ENCODE data around the gene JAK1. TPM values are rescaled to one million over a fixed set of nuclear protein-coding genes. Genes with fewer than 3 reads are reported as not detected.

The JAK1 gene
- total RNA-seq, 4 donors from 2014 or later, result 52.9 to 169 (median 126) TPM

DNA sequence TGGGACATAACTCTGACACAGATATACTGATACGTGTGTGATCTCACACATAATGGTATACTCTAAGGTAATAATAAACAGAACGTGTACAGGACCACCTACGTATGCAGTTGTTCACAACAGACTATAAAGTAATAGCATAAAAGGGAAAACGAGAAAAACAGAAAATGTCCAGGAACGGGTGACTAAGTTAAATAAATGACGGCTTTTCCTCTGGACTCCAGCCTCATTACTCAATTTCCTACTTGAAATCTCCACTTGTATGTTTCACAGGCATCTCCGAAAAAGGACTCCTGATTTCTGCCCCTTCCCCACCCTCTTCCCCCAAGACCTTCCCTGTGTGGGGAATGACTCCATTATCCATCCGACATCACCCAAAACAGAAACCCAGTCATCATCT is 95.1 kb downstream of the JAK1 start:
- TF ChIP-seq, protein P1, sequence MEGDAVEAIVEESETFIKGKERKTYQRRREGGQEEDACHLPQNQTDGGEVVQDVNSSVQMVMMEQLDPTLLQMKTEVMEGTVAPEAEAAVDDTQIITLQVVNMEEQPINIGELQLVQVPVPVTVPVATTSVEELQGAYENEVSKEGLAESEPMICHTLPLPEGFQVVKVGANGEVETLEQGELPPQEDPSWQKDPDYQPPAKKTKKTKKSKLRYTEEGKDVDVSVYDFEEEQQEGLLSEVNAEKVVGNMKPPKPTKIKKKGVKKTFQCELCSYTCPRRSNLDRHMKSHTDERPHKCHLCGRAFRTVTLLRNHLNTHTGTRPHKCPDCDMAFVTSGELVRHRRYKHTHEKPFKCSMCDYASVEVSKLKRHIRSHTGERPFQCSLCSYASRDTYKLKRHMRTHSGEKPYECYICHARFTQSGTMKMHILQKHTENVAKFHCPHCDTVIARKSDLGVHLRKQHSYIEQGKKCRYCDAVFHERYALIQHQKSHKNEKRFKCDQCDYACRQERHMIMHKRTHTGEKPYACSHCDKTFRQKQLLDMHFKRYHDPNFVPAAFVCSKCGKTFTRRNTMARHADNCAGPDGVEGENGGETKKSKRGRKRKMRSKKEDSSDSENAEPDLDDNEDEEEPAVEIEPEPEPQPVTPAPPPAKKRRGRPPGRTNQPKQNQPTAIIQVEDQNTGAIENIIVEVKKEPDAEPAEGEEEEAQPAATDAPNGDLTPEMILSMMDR (IDR thresholded peaks at IDR 0.05), result no peak
- TF ChIP-seq EP300 (IDR thresholded peaks at IDR 0.05; ENCODE audit: low read depth) (no peak), POLR2A (IDR thresholded peaks at IDR 0.05) (no peak), POLR2AphosphoS5 (IDR thresholded peaks at IDR 0.05) (no peak)
- Histone ChIP-seq H3K27me3 (no peaks in the 10 kb centered on the region), H3K36me3 (peaks cover 0 to 51% (median 9%) of the 10 kb centered on the region in 4 donors), H3K4me1 (no peaks in the 10 kb centered on the region), H3K9me3 (no peaks in the 10 kb centered on the region), H3K27ac (no peak overlapping the region), H3K4me3 (no peak overlapping the region)
- no peak for DNase-seq
- 91 to 95% methylated on average over 8 of the region's 8 CpGs for WGBS, 2 donors (ENCODE audit: low coverage in 1 of 2)
- intact Hi-C loops (cut with DNase I; ENCODE audit: low total_unique reads), result no loop called here
- in situ Hi-C loops (cut with MboI; ENCODE audit: low pct_ligation_motif_present in 1 of 4, low pct_unique_long_range_greater_than_20kb in 1 of 4, low sequenced_read_pairs in 3 of 4), result loop anchor here in 3 of 4 donors (25.0 kb wide), 3 partner anchors 91 to 816 kb away; partner anchors contain the start of gene JAK1 (in 1 of the 3)

DNA sequence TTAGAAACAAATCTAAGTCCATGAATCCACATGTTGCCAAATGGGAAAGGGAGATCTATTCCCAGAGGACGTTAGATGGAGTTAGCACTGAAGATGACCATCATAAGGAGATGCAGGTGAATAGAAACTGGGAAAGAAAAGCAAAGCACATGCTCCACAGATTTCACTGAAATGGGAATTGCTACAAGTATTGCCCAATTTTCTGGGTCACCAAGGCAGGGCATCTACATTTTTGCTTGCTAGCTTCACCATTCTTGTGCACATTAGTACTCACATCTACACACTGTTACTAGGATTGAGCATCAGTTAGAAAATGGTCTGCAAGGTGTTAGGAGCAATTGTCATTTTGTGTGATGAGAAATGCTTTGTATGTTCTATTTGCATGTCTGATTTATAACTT is 99.1 kb downstream of the JAK1 start:
- Histone ChIP-seq H3K27ac (no peak overlapping the region), H3K27me3 (no peaks in the 10 kb centered on the region), H3K9me3 (no peaks in the 10 kb centered on the region), H3K4me1 (peaks cover 0 to 10% (median 0%) of the 10 kb centered on the region in 4 donors), H3K4me3 (no peak overlapping the region), H3K36me3 (peaks cover 0 to 47% (median 13%) of the 10 kb centered on the region in 4 donors)
- no peak for TF ChIP-seq POLR2A (IDR thresholded peaks at IDR 0.05)
- TF ChIP-seq POLR2AphosphoS5 (IDR thresholded peaks at IDR 0.05), result no peak
- TF ChIP-seq EP300 (IDR thresholded peaks at IDR 0.05; ENCODE audit: low read depth), result no peak
- TF ChIP-seq, protein P1 (IDR thresholded peaks at IDR 0.05), result no peak
- in situ Hi-C loops (cut with MboI; ENCODE audit: low pct_ligation_motif_present in 1 of 4, low pct_unique_long_range_greater_than_20kb in 1 of 4, low sequenced_read_pairs in 3 of 4) (loop anchor here in 3 of 4 donors (10.0 to 25.0 kb wide), 4 partner anchors 95 to 820 kb away; partner anchors contain the start of gene JAK1 (in 1 of the 3)), intact Hi-C loops (cut with DNase I; ENCODE audit: low total_unique reads) (no loop called here)
- no peak for DNase-seq
- 67 to 91% methylated on average over 1 of the region's 1 CpG for WGBS, 2 donors (ENCODE audit: low coverage in 1 of 2)

DNA sequence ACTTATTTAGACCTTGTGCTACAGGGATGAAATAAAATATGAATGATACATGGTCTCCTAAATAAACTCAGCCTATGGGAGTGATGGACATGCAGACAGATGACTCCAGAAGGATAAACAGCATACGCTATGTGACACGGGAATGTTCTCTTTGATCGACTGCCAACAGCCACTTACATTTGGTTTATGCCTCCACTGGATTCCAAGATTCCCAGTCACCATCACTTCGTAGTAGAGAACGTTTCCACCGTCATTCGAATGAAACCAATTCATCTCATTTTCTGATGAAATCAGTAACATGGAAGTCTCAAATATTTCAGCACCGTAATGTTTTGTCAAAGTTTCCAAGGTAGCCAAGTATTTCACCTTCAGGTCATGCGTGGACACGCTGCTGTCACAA is 99.7 kb downstream of the JAK1 start:
- Histone ChIP-seq H3K36me3 (peaks cover 0 to 45% (median 11%) of the 10 kb centered on the region in 4 donors), H3K9me3 (no peaks in the 10 kb centered on the region), H3K4me1 (peaks cover 0 to 10% (median 0%) of the 10 kb centered on the region in 4 donors), H3K27ac (no peak overlapping the region), H3K27me3 (no peaks in the 10 kb centered on the region), H3K4me3 (no peak overlapping the region)
- intact Hi-C loops (cut with DNase I; ENCODE audit: low total_unique reads), result no loop called here
- no peak for DNase-seq
- in situ Hi-C loops (cut with MboI; ENCODE audit: low pct_ligation_motif_present in 1 of 4, low pct_unique_long_range_greater_than_20kb in 1 of 4, low sequenced_read_pairs in 3 of 4), result loop anchor here in 3 of 4 donors (10.0 to 25.0 kb wide), 4 partner anchors 96 to 821 kb away; partner anchors contain the start of gene JAK1 (in 1 of the 3)
- TF ChIP-seq, protein P1 (IDR thresholded peaks at IDR 0.05), result no peak
- TF ChIP-seq POLR2AphosphoS5 (IDR thresholded peaks at IDR 0.05) (no peak), POLR2A (IDR thresholded peaks at IDR 0.05) (no peak), EP300 (IDR thresholded peaks at IDR 0.05; ENCODE audit: low read depth) (no peak)
- 86 to 95% methylated on average over 10 of the region's 10 CpGs for WGBS, 2 donors (ENCODE audit: low coverage in 1 of 2)

DNA sequence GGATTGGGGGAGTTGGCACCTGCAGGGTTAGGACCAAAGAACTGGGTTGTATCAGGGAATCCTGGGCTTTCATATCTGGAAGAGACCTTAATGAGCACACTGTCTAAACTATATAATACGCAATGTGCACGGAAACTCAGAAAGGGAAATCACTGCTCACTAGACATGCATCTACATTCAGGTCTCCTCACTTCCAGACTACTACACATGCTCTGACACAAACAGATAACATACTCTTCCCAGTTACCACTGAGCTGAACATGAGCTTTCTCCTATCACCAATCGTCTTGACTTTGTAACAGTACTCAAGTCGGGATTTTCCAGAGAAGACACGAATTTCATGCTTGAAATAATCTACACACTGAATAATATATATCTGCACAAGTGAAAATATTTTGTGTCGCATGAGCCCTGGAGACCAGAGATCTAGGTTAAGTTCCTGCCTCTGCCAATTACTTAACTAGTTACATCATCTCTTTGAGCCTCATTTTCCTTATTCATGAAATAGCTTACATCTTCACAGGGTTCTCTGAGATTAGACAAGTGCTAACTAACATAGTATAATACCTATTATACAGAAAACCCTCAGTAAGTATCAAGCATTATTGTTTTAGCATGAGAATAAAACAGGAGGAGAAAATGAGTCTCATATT is 101.1 kb downstream of the JAK1 start:
- 89 to 93% methylated on average over 4 to 6 of the region's 6 CpGs for WGBS, 2 donors (ENCODE audit: low coverage in 1 of 2)
- intact Hi-C loops (cut with DNase I; ENCODE audit: low total_unique reads) (no loop called here), in situ Hi-C loops (cut with MboI; ENCODE audit: low pct_ligation_motif_present in 1 of 4, low pct_unique_long_range_greater_than_20kb in 1 of 4, low sequenced_read_pairs in 3 of 4) (loop anchor here in 3 of 4 donors (10.0 to 25.0 kb wide), 4 partner anchors 97 to 822 kb away; partner anchors contain the start of gene JAK1 (in 1 of the 3))
- no peak for DNase-seq
- H3K4me1 ChIP-seq, result peaks cover 0 to 10% (median 0%) of the 10 kb centered on the region in 4 donors
- H3K4me3 ChIP-seq, result no peak overlapping the region
- no peaks in the 10 kb centered on the region for H3K27me3 ChIP-seq
- peak overlapping the region; percentile 19 to 67 (median 59) for H3K27ac ChIP-seq
- peaks cover 0 to 45% (median 11%) of the 10 kb centered on the region in 4 donors for H3K36me3 ChIP-seq
- no peaks in the 10 kb centered on the region for H3K9me3 ChIP-seq
- TF ChIP-seq, protein P1 (IDR thresholded peaks at IDR 0.05), result no peak
- TF ChIP-seq POLR2A (IDR thresholded peaks at IDR 0.05), result no peak
- TF ChIP-seq POLR2AphosphoS5 (IDR thresholded peaks at IDR 0.05), result no peak
- no peak for TF ChIP-seq EP300 (IDR thresholded peaks at IDR 0.05; ENCODE audit: low read depth)
